Activated CD8-positive, alpha-beta memory T cell treated with anti-CD3 and anti-CD28 coated beads, Interleukin-2, amount 50 U/mL, for 1 hour (primary cell): ENCODE data around the gene BTBD19.
"Not testable (repeated sequence)": the region's sequence is repeated elsewhere in the genome, so short reads cannot be mapped to it uniquely, and the experiment has no call there.

Source experiments
- DNase-seq: peaks from one replicate; pipeline ENCODE4 v3.0.0-alpha.2; 2020; ENCODE audit errors: extremely low read depth

The BTBD19 gene

GRCh38 chr1:44828003-44828651 lies 19.8 kb downstream of the BTBD19 start:
- DNase-seq: no peak

- no peak for DNase-seq
Observed at GRCh38 chr1:44828841-44829440, 20.6 kb downstream of the BTBD19 start.

GRCh38 chr1:44829506-44830384 lies 21.4 kb downstream of the BTBD19 start:
- no peak for DNase-seq

GRCh38 chr1:44830900-44831304 lies 22.6 kb downstream of the BTBD19 start:
- DNase-seq: no peak

GRCh38 chr1:44831516-44831915 lies 23.2 kb downstream of the BTBD19 start:
- DNase-seq: no peak

- no peak for DNase-seq
Observed at GRCh38 chr1:44832056-44832705, 23.9 kb downstream of the BTBD19 start.

GRCh38 chr1:44834328-44834727 lies 26.0 kb downstream of the BTBD19 start:
- no peak for DNase-seq

- DNase-seq: peak; percentile 54
Observed at GRCh38 chr1:44835738-44836675, 27.7 kb downstream of the BTBD19 start.

GRCh38 chr1:44838294-44838693 lies 30.0 kb downstream of the BTBD19 start:
- not testable (repeated sequence) for DNase-seq

GRCh38 chr1:44839576-44839975 lies 31.3 kb downstream of the BTBD19 start:
- DNase-seq: no peak

GRCh38 chr1:44842486-44842861 lies 34.2 kb downstream of the BTBD19 start:
- no peak for DNase-seq

GRCh38 chr1:44842862-44843655 lies 34.7 kb downstream of the BTBD19 start, which contains the start of gene PTCH2:
Gene PTCH2, minus strand, starts transcription at chr1:44843253. Its CDS starts 321 bp downstream, at chr1:44842932.
- DNase-seq: no peak

- DNase-seq: no peak
Observed at GRCh38 chr1:44846985-44847384, 38.7 kb downstream of the BTBD19 start.

- DNase-seq: no peak
Observed at GRCh38 chr1:44847845-44848244, 39.5 kb downstream of the BTBD19 start.

GRCh38 chr1:44848456-44849181 lies 40.3 kb downstream of the BTBD19 start:
- no peak for DNase-seq

GRCh38 chr1:44849575-44850132 lies 41.3 kb downstream of the BTBD19 start:
- no peak for DNase-seq

GRCh38 chr1:44851308-44851707 lies 43.0 kb downstream of the BTBD19 start:
- no peak for DNase-seq

- no peak for DNase-seq
Observed at GRCh38 chr1:44853201-44853600, 44.9 kb downstream of the BTBD19 start.

GRCh38 chr1:44854970-44855369 lies 46.6 kb downstream of the BTBD19 start:
- DNase-seq: no peak
